Measurements from ENCODE around the gene HTRA3. TPM values are rescaled to one million over a fixed set of nuclear protein-coding genes. Genes with fewer than 3 reads are reported as not detected.

Gene HTRA3
- total RNA-seq, 1 donor from 2014 or later, result not detected

GRCh38 chr4:8282742-8283141, 13.2 kb downstream of the HTRA3 start:
- no peak overlapping the region for H3K4me3 Mint-ChIP-seq
- intact Hi-C loops (cut with micrococcal nuclease), result no loop called here
- ChIA-PET CTCF (no interaction called here), POLR2A (no interaction called here)
- no peaks in the 10 kb centered on the region for H3K36me3 Mint-ChIP-seq (ENCODE audit: low read depth)
- no peaks in the 10 kb centered on the region for H3K4me1 Mint-ChIP-seq
- ATAC-seq (ENCODE audit: low read depth) (no peak), DNase-seq (no peak)
- H3K27ac Mint-ChIP-seq, result no peak overlapping the region
- no peaks in the 10 kb centered on the region for H3K9me3 Mint-ChIP-seq
- peaks cover 2% of the 10 kb centered on the region for H3K27me3 Mint-ChIP-seq
- no peak for TF ChIP-seq CTCF (IDR thresholded peaks at IDR 0.05)

- no peaks in the 10 kb centered on the region for H3K9me3 Mint-ChIP-seq
- no peak for DNase-seq
- TF ChIP-seq CTCF (IDR thresholded peaks at IDR 0.05), result no peak
- H3K27me3 Mint-ChIP-seq, result peaks cover 2% of the 10 kb centered on the region
- no peak for ATAC-seq (ENCODE audit: low read depth)
- CTCF ChIA-PET, result no interaction called here
- H3K27ac Mint-ChIP-seq, result no peak overlapping the region
- no peaks in the 10 kb centered on the region for H3K4me1 Mint-ChIP-seq
- intact Hi-C loops (cut with micrococcal nuclease), result no loop called here
- no peaks in the 10 kb centered on the region for H3K36me3 Mint-ChIP-seq (ENCODE audit: low read depth)
- POLR2A ChIA-PET, result no interaction called here
- no peak overlapping the region for H3K4me3 Mint-ChIP-seq
Observed at GRCh38 chr4:8283161-8283560, 13.6 kb downstream of the HTRA3 start.

- ATAC-seq (ENCODE audit: low read depth) (no peak), DNase-seq (no peak)
- Mint-ChIP-seq H3K36me3 (ENCODE audit: low read depth) (no peaks in the 10 kb centered on the region), H3K27me3 (peaks cover 2% of the 10 kb centered on the region), H3K9me3 (no peaks in the 10 kb centered on the region), H3K4me1 (no peaks in the 10 kb centered on the region), H3K27ac (no peak overlapping the region), H3K4me3 (no peak overlapping the region)
- POLR2A ChIA-PET, result no interaction called here
- no peak for TF ChIP-seq CTCF (IDR thresholded peaks at IDR 0.05)
- CTCF ChIA-PET, result no interaction called here
- intact Hi-C loops (cut with micrococcal nuclease), result no loop called here
Observed at GRCh38 chr4:8283631-8284121, 14.1 kb downstream of the HTRA3 start.

- TF ChIP-seq CTCF (IDR thresholded peaks at IDR 0.05), result no peak
- ATAC-seq (ENCODE audit: low read depth), result no peak
- Mint-ChIP-seq H3K4me1 (no peaks in the 10 kb centered on the region), H3K9me3 (no peaks in the 10 kb centered on the region), H3K4me3 (no peak overlapping the region), H3K27me3 (peaks cover 4% of the 10 kb centered on the region), H3K36me3 (ENCODE audit: low read depth) (no peaks in the 10 kb centered on the region), H3K27ac (no peak overlapping the region)
- CTCF ChIA-PET, result no interaction called here
- no peak for DNase-seq
- POLR2A ChIA-PET, result no interaction called here
- intact Hi-C loops (cut with micrococcal nuclease), result no loop called here
Observed at GRCh38 chr4:8284391-8284790, 14.8 kb downstream of the HTRA3 start.

- no peak overlapping the region for H3K4me3 Mint-ChIP-seq
- DNase-seq (no peak), ATAC-seq (ENCODE audit: low read depth) (no peak)
- no peak overlapping the region for H3K27ac Mint-ChIP-seq
- intact Hi-C loops (cut with micrococcal nuclease), result no loop called here
- ChIA-PET CTCF (no interaction called here), POLR2A (no interaction called here)
- no peak for TF ChIP-seq CTCF (IDR thresholded peaks at IDR 0.05)
- H3K27me3 Mint-ChIP-seq, result peaks cover 4% of the 10 kb centered on the region
- H3K4me1 Mint-ChIP-seq, result peaks cover 3% of the 10 kb centered on the region
- no peaks in the 10 kb centered on the region for H3K36me3 Mint-ChIP-seq (ENCODE audit: low read depth)
- H3K9me3 Mint-ChIP-seq, result no peaks in the 10 kb centered on the region
Observed at GRCh38 chr4:8285143-8285975, 15.8 kb downstream of the HTRA3 start.
